Activated T-cell treated with anti-CD3 and anti-CD28 coated beads for 48 hours (primary cell): Measurements from ENCODE around the gene BORCS8.

ENCODE experiments used
- DNase-seq: peaks from one replicate; pipeline ENCODE4 v3.0.0-alpha.2; 2020; ENCODE audit warnings: low read depth

Gene BORCS8

DNA sequence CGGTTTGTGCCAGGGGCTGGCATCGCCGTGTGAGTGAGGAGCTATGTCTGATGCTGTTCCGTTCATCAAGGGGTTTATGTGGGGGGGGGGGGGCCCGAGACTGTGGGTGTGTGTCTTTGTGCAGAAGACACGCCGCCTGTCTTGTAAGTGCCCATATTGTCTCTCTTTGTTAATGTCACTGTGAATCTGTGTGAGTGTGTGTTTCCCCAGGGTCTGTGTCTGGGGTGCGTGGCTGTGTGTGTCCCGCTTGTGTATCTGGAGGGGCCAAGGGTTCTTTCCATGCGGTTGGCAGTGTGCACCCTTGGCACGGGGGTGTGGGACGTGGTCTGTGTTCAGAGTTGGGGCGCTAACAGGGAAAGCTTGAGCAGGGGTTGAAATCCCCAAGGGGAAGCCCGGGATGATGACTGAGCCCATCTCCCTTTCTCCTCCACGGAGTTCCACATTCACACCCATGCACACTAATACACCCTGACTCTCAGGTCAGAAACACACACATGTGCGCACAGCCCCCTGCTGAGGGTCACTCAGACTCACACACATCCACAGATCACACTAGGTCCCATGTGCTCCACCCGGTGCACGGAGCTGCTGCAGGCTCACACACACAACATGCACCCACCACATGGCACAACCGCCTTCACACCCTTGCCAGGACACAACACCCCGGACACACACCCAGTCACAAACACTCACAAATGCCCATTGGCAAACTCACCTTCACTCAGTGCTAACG lies 21.6 kb upstream of the BORCS8 start:
- no peak for DNase-seq

DNA sequence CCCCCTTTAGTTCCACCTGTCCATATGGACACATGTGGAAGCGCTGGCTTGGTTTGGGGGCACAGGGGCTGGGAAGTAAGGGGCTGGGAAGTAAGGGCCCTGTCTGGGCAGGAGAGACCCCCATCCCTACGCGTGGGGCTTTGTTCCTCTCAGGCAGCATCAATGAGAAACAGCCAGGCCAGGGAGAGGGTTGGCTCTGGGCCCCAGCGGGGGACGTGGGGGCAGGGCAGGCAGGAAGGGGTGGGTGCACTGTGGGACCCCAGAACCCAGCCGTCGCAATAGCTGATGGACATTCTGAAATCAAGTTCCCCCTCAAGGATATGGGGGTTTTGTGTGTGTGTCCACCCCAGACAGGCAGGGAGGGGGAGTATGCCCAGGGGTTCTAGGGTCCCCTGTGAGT lies 21.0 kb upstream of the BORCS8 start:
- no peak for DNase-seq

DNA sequence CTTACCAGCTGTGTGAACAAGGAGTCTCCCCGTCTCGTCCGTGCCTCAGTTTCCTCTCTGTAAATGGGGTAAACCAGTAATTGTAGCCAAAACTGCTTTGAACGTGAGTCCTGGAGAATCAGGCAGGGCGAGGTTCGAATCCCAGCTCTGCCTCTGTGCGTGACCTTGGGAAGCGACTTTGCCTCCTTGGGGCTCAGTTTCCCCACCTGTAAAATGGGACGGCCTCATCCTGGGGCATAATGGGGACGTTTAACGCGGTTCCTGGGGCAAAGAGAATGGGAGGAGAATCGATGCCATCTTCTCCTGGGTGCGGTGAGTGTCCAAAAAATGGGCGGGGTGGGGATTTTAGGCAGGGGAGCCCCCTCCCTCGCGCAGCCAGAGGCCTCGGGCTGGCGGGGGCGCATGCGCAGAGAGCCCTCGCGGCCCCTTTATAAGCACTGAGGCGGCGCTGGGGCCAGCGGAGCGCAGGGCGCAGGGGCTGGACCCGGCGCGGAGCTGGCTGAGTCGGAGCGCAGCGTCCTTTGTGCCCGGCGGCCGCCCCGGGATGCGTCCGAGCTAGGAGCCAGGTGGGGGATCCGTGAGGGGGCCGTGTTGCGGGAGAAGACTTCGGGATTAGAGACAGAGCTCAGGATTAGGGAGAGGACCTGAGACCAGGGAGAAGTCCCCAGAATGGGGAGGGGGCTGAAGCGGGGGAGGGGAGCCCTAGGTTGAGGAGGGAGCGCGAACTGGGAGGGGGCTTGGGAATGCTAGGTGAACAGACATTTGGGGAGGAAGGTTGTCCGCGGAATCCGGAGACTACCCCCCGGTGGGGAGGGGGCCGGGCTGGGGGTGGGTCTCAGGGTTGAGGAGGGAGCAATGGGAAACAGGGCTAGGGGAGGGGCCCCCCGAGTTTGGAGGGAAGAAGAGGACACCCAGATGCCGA lies 19.8 kb upstream of the BORCS8 start, which contains the start of gene NCAN:
Gene NCAN (plus strand): TSS at position 460 of the 922 bp plus-strand sequence. CDS start 4,996 bp downstream, outside the sequence.
- DNase-seq, result no peak

DNA sequence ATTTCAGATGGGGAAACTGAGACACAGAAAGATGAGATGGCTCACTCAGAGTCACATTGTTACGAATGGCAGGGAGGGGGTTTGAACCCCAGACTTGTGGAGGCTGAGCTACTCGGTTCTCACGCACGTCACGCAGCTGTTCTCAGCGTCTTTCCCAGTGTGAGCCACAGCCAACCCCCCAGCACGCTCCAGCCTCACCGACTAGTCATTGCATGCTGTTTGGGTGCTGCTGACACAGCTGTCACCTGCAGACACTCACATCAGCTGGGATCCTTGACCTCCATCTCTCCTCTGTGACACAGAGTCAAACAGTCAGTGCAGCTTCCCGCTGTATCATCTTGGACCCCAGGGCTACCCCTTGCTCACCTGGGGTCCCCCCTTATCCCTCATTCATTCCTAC lies 17.4 kb upstream of the BORCS8 start:
- DNase-seq, result no peak

DNA sequence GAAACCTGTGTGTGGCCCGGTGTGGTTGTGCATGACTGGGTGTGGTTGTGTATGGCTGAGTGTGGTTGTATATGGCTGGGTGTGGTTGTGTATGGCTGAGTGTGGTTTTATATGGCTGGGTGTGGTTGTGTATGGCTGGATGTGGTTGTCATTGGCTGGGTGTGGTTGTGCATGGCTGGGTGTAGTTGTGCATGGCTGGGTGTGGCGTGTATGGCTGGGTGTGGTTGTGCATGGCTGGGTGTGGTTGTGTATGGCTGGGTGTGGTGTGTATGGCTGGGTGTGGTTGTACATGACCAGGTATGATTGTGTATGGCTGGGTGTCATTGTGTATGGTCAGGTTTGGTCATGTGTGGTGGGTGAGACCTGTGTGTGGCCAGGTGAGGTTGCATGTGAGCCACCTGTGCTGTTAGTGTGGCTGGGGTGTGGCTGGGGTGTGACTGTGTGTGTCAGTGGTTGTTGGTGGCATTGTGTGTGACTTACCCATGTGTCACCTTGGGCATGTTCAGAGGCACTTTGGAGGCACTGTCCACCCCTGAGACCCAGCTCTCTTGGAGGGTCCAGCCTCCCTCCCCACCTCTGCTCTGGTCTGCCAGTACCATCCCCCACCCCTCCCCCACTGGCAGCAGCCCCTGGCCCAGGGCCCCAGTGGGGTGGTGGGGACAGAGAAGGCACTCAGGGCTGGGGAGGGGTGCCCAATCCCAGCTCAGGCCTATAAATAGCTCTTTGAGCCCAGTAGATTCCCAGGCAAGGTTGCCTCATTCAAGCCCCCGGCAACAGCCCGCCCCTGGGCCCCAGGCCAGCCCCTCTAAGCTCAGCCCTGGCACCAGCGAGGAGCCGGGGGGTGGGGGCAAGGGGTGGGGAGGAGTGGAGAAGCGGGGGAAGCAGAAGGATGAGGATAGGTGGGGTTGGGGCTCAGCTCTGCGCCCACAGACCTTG lies 16.0 kb upstream of the BORCS8 start:
- no peak for DNase-seq

DNA sequence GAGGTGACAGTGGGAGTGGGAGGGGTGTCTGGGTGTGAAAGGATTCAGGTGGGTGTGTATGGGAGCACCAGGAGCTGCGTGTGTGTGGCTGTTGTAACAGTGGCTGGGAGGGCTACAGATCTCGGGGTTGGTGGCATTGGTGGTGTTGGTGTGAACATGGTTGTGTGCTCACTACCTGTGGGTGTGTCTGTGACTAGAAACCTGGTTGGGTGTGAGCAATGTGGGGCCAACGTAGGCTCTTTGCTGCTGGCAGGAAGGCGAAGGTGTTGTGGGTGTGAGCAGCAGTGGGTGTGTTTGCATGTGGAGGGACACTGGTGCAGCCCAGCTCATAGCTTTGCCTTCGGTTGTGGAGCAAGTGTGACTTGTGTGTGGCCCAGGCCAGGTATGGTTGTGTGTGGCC lies 15.0 kb upstream of the BORCS8 start:
- DNase-seq, result no peak

DNA sequence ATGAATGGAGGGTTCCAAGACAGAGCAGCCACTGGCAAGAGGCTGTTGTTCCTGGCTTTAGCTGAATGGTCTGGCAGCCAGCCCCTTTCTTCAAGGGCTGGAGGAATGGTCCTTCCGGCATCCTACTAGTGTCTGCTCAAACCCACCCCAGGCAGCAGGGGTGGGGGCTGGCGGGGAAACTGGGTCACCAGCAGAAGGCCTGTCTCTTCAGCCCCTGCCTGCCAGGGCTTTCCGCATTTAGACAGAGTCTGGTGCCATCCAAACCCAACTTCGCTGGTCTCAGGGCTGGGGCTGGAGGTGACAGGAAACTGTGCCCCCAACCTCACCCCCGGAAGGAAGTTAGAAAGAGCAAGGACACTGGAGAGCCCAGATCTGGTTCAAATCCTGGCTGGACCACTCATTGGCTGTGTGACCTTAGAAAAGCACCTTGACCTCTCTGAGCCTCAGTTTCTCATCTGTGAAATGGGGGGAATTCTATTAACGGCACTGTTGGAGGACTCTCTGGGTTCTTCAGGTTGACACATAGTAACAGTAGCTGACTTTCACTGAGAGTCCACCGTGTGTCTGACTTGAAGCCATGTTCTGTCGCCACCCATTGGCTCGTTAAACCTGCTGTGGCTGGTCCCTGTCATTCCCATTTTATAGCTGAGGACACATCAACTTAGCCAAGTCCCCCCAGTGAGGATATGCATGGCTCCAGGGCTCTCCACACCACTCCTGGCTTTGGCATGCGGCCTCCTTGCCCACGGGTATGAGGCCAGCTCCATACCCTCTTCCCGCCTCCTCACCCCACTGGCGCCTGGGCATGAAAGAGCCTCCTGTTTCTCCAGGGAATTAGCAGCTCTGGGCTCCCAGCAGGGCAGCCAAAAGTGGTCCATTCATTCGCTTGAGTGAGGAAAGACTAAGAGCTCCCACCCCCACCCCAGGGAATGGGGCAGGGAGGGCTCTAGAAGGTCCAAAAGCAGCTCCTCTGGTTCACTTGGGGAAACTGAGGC lies 13.8 kb upstream of the BORCS8 start:
- DNase-seq, result no peak

DNA sequence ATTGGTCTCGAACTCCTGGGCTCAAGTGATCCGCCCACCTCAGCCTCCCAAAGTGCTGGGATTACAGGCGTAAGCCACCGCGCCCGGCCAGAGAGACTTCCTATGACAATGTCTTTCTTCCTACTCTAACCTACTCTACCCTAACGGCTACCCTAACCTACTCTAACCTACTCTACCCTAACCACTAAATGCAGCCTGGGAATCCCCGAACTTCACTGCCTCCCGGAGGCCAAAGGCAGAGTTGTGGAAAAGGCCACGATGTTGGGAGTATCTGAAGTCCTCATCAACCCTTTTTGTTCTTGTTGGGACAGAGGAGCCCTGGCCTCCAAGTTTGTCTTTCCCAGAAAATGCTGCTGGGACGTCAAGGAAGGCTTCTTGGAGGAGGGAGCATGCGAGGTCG lies 12.2 kb upstream of the BORCS8 start:
- DNase-seq, result no peak

DNA sequence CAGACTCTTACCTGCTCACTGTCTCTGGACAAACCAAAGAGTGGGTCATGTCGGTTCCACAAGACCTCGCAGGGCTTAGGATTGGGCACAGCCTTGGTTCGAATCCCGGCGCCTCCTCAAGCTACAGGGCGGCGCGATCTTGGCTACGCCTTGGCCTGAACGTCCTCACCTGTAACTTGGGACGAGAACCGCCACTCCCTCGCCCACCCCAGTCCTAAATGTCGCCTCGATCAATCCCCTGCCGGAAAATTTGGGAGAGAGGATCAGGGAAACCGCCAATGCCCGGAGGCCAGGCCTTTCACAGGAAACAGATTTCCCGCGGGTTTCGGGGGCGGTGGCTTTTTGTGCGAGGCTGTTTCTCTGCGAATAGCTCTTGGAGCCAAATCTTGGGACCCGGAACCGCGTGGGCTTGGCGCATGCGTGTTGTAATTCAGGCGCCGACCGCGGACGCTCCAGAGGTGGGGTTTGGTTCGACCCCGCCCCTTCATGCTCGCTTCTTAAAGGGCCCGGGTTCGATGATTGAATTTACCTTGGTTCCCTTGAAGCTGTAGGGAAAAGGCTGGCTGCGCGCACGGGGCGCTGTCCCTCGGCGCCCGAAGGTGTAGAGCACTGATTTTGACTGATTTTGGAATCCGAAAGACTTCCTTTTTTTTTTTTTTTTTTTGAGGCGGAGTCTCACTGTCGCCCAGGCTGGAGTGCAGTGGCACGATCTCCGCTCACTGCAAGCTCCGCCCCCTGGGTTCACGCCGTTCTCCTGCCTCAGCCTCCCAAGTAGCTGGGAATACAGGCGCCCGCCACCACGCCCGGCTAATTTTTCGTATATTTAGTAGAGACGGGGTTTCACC lies 11.3 kb upstream of the BORCS8 start, which contains the start of gene NR2C2AP:
Gene NR2C2AP (minus strand): TSS at position 403 of the 845 bp plus-strand sequence. CDS start 354 bp downstream, at position 49.
- peak; percentile 92 for DNase-seq

DNA sequence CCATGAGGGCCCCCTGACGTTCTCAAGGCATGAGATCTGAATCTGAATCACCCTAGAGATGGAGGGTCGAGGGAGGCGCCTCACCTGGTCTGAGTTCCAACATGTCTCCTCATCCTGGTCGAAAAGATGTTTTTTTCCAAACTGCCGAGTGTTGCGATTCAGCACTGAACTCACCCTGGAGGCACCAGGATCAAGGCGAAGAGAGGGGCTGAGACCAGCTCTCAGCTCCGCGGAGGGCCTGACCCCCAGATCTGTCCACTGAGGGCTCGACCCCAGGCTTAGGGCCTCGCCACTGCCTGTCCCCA lies 10.7 kb upstream of the BORCS8 start:
- DNase-seq, result no peak

DNA sequence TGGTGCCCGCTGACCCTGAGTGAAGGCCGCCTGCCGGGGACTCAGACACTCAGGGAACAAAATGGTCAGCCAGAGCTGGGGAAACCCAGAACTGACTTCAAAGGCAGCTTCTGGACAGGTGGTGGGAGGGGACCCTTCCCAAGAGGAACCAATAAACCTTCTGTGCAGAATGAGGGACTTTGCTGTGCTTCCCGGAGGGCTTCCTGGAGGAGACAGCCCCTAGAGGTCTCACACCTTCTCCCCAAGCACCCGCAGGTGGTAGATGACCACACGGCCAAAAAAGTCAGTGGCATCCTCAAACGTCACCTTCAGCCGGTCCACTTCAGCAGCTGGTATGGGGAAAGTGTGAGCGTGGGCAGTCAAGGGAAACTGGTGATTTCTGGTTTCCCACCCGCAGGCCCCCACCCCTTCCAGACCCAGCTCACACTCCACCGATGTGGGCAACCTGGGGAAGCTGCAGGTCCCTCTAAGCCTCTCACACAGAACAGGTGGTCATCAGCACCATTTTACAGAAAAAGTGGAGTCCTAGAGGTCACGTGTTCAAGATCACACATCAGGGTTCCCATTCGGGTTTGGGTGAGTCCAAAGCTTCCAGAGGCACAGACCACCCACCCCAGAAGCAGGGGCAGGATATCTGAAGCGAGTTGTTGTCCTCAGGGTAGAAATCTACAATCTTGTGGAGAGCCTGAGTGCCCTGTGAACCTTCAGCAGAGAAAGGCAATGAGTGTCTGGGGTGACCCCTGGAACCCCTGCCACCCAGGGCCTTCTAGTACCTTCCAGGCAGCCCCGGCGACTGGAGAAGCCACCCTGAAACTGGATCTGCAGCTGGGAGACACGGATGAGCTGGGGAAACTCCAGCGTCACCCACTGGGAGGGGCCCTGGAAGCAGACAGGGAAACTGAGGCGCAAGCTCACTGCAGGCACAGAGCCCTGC lies 10.0 kb upstream of the BORCS8 start:
- DNase-seq, result no peak

DNA sequence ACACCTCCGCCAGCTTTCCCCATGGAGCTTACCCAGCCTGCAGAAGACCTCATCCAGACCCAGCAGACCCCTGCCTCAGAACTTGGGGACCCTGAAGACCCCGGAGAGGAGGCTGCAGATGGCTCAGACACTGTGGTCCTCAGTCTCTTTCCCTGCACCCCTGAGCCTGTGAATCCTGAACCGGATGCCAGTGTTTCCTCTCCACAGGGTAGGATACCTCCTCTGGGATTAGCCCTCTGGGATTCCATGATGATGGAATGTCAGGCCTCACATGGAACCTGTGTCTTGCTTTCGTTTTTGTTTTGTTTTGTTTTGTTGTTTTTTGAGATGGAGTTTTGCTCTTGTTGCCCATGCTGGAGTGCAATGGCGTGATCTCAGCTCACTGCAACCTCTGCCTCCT lies 2.0 kb upstream of the BORCS8 start:
- no peak for DNase-seq

DNA sequence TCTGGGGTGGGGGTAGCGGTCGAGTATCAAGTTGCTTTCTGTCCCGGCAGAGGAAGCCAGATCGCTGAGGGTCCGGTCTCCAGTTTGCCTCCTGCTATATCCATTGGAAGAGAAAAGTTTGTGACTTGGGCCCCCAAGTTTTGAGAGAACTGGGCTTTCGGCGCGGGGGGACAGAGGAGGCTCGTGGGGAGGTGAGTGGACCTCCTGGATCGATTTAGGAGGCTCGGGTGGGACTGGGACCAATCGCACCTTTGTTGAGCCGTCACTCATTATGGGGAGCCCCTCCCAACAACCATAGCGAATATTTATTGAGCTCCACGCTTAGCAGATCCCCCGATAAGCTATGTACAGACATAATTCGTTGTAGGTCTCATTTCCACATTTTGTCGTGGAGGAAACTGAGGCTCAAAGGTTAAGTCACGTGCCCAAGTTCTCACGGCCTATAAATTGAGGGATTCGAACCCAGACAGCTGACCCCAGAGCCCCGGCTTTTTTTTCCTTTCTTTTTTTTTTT lies 1.0 kb upstream of the BORCS8 start:
- DNase-seq, result no peak

DNA sequence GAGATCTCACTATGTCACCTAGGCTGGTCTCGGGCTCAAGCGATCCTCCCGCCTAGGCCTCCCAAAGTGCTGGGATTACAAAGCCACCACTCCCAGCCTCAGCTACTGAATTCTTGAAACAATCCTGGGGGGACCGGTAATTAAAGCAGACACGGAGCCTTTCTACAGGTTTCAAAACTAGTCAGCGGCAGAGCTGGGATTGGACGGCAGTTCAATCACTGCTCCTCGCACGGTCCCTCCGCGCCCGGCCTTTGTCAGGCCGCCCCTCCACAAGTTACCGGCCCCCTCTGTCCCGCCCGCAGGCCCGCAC lies 229 bp downstream of the BORCS8 start:
- no peak for DNase-seq

DNA sequence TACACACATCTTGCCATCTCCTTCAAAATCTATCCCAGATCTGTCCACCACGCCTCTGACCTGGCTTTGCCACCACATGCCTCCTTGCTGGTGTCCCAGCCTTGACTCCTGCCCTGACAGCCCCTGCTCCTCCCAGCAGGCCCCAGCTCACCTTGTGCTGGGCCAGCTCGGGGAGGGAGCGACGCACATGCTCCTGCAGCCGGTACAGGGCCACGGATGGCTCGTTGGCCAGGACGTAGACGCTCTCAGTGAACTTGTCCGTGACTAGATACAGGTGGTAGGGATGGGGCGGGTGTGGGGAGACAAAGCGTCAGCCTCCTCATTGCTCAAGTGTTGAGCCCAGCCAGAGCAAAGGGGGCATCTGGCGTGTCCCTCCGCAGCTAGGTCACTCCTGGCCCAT lies 5.2 kb downstream of the BORCS8 start:
- no peak for DNase-seq

DNA sequence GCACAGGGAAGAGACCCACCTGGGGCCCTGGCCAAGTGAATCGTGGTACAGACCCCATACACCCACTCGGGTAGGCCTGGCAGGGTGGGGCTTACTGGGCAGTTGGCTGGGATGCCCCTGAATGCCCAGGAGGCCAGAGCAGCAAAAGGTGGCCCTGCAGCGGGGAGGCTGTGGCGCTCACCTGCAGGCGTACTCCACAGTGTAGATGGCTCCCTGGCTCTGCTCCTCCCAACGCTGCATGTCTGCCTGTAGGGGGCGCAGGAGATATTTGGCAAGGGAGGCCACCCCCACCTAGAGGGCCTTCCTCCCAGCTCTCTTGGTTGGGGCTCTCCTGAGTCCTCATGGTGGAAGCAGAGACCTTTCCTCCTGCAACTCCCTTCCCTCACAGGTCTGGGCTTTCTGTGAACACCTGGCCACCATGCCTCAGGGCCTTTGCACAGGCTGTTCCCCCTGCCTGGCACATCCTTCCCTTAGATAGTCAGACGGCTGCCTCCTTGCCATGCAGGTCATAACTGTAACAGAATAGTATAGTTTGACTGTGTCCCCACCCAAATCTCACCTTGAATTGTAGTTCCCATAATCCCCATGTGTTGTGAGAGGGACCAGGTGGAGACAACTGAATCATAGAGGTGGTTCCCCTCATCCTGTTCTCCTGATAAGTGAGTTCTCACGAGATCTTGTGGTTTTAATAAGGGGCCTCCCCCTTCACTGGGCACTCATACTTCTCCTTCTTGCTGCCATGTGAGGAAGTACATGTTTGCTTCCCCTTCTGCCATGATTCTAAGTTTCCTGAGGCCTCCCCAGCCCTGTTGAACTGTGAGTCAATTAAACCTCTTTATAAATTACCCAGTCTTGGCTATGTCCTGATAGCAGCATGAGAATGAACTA lies 5.9 kb downstream of the BORCS8 start:
- peak; percentile 38 for DNase-seq

DNA sequence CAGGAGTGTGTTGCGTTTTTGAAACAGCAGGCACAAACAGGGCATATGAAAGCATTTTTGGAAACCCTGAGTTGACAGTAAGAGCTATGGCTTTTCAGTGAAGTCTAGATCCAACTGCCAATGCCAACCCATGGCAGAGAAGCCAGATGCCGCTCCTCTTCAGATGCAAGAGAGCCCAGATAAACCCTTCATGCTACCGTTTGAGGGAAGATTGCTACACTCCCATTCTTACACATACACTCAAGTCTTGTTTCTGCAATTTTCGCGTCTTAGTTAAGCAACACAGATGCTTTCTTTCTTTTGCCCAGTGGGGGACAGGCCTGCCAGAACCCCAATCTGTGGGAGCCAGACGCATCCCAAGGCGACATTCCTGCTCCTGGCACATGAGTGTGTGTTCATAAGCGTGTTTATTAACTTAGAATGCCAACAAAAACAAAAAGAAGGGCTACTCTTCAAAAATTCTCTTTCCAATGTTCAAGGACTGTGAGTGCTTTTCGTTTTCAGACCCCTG lies 10.4 kb downstream of the BORCS8 start:
- DNase-seq, result no peak
